Endothelial cell of umbilical vein (primary cell): Measurements from ENCODE around the gene EPDR1.

Experiments
- FOS ChIP-seq: IDR thresholded peaks from 2 replicates; pipeline ENCODE4 v1.6.1; 2011; ENCODE audit warnings: mild to moderate bottlenecking, low read length, moderate library complexity, borderline replicate concordance; ENCODE audit not compliant: insufficient read depth
- TF ChIP-seq, protein P1 (sequence below), 2 donors: IDR thresholded peaks; 1 replicate in 1 of 2; 2 replicates in 1 of 2; pipeline ENCODE4 v1.5.1; 2011; ENCODE audit warnings: low read length in 2 of 2, mild to moderate bottlenecking in 2 of 2, moderate library complexity in 2 of 2, control low read depth in 1 of 2, inconsistent platforms in 1 of 2, low read depth in 1 of 2; ENCODE audit not compliant: insufficient read depth in 1 of 2; ENCODE audit errors: extremely low read depth in 1 of 2
- TF ChIP-seq, protein P2 (sequence below): IDR thresholded peaks from 2 replicates; pipeline ENCODE4 v1.6.1; 2011; ENCODE audit not compliant: insufficient read depth, insufficient read length

DNA sequence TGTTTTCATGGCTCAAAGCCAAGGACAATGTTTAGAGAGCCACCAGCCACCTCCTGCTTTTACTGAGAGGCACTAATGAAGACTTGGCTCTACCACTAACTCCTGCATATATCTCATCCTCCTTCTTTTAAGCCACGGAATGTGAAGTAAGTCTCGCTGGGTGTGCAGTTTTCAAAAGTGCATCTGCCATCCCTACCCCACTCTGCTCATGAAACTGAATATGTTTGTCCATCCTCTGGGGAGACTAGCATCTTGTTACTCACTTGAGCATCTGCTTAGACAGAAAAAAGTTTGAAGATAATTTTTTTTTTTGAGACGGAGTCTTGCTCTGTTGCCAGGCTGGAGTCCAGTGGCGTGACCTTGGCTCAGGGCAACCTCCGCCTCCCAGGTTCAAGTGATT is 40.8 kb downstream of the EPDR1 start:
- TF ChIP-seq, protein P1, sequence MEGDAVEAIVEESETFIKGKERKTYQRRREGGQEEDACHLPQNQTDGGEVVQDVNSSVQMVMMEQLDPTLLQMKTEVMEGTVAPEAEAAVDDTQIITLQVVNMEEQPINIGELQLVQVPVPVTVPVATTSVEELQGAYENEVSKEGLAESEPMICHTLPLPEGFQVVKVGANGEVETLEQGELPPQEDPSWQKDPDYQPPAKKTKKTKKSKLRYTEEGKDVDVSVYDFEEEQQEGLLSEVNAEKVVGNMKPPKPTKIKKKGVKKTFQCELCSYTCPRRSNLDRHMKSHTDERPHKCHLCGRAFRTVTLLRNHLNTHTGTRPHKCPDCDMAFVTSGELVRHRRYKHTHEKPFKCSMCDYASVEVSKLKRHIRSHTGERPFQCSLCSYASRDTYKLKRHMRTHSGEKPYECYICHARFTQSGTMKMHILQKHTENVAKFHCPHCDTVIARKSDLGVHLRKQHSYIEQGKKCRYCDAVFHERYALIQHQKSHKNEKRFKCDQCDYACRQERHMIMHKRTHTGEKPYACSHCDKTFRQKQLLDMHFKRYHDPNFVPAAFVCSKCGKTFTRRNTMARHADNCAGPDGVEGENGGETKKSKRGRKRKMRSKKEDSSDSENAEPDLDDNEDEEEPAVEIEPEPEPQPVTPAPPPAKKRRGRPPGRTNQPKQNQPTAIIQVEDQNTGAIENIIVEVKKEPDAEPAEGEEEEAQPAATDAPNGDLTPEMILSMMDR (IDR thresholded peaks at IDR 0.05; ENCODE audit: extremely low read depth in 1 of 2, insufficient read depth in 1 of 2, low read depth in 1 of 2, low read length in 2 of 2) = no peak
- TF ChIP-seq, protein P2, sequence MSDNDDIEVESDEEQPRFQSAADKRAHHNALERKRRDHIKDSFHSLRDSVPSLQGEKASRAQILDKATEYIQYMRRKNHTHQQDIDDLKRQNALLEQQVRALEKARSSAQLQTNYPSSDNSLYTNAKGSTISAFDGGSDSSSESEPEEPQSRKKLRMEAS = no peak
- no peak for TF ChIP-seq FOS
